Endodermal cell (in vitro differentiated cells): Measurements from ENCODE around the gene BAIAP3. TPM values are rescaled to one million over a fixed set of nuclear protein-coding genes. Genes with fewer than 3 reads are reported as not detected.

ENCODE experiments used
- DNase-seq: peaks from one replicate; pipeline ENCODE4 v3.0.0-alpha.2; 2017
- H3K27ac ChIP-seq: 2 replicates; pipeline ENCODE4 v1.5.1; 2013; ENCODE audit warnings: mild to moderate bottlenecking, low read depth, low read length, moderate library complexity
- H3K27me3 ChIP-seq: 2 replicates; pipeline ENCODE4 v1.6.1; 2013; ENCODE audit warnings: mild to moderate bottlenecking, low read length, moderate library complexity; ENCODE audit not compliant: insufficient read depth, control insufficient read depth, poor library complexity, severe bottlenecking
- H3K36me3 ChIP-seq: 2 replicates; pipeline ENCODE4 v1.7.0; 2013; ENCODE audit warnings: mild to moderate bottlenecking, low read length, moderate library complexity; ENCODE audit not compliant: control insufficient read depth, insufficient read depth
- H3K4me1 ChIP-seq: one replicate; pipeline ENCODE4 v1.7.0; 2013; ENCODE audit warnings: low read length; ENCODE audit not compliant: control insufficient read depth, insufficient read depth
- H3K4me3 ChIP-seq: 2 replicates; pipeline ENCODE4 v1.5.1; 2013; ENCODE audit warnings: mild to moderate bottlenecking, low read length, moderate library complexity
- H3K9ac ChIP-seq: 2 replicates; pipeline ENCODE4 v1.6.1; 2013; ENCODE audit warnings: mild to moderate bottlenecking, low read length, moderate library complexity; ENCODE audit not compliant: poor library complexity, severe bottlenecking; ENCODE audit errors: extremely low read depth
- H3K9me3 ChIP-seq: 2 replicates; pipeline ENCODE4 v1.6.1; 2013; ENCODE audit warnings: mild to moderate bottlenecking, low read length, moderate library complexity; ENCODE audit not compliant: control insufficient read depth
- H3K27ac Mint-ChIP-seq: 2 replicates; pipeline ENCODE4 v1.8.0; 2020; ENCODE audit warnings: mixed read lengths
- H3K27me3 Mint-ChIP-seq: 2 replicates; pipeline ENCODE4 v1.8.0; 2021; ENCODE audit warnings: mild to moderate bottlenecking, mixed read lengths; ENCODE audit not compliant: insufficient read depth
- H3K36me3 Mint-ChIP-seq: 2 replicates; pipeline ENCODE4 v1.8.0; 2020; ENCODE audit warnings: low read depth, mixed read lengths
- H3K4me1 Mint-ChIP-seq: 2 replicates; pipeline ENCODE4 v1.8.0; 2020; ENCODE audit warnings: mixed read lengths
- H3K4me3 Mint-ChIP-seq: 2 replicates; pipeline ENCODE4 v1.8.0; 2020; ENCODE audit warnings: mild to moderate bottlenecking, moderate library complexity, mixed read lengths
- H3K9me3 Mint-ChIP-seq: 2 replicates; pipeline ENCODE4 v1.8.0; 2020; ENCODE audit warnings: mild to moderate bottlenecking, mixed read lengths
- WGBS, 2 experiments: methylation state at CpG; one replicate each; pipeline versions ENCODE4 v1.1.5 to v1.1.7; 2013; ENCODE audit warnings: missing lambda C conversion rate in 2 of 2, mixed read lengths in 1 of 2; ENCODE audit not compliant: insufficient coverage in 1 of 2, insufficient read length in 1 of 2; 5-methylcytosine and 5-hydroxymethylcytosine counted together
- total RNA-seq, 2 donors: library from RNA; stranded (reverse); fragmentation: NEBNext Ultra II Directional in 1 of 2; extraction: Animal tissue kit (Norgen Biotek cat#: 25700) in 1 of 2; gene quantifications; 2 replicates in 1 of 2; 3 replicates in 1 of 2; pipeline ENCODE4 v1.2.1, GENCODE V29; 2021
- TF ChIP-seq, protein P1 (sequence below): fragments of 200-600 bp; sonication (generic); conservative IDR thresholded peaks from 2 replicates; pipeline ENCODE4 v1.5.0; 2021; ENCODE audit warnings: antibody characterized with exemption, mild to moderate bottlenecking

The BAIAP3 gene
- total RNA-seq, 2 donors from 2014 or later, result 25.0 to 43.5 TPM

DNA sequence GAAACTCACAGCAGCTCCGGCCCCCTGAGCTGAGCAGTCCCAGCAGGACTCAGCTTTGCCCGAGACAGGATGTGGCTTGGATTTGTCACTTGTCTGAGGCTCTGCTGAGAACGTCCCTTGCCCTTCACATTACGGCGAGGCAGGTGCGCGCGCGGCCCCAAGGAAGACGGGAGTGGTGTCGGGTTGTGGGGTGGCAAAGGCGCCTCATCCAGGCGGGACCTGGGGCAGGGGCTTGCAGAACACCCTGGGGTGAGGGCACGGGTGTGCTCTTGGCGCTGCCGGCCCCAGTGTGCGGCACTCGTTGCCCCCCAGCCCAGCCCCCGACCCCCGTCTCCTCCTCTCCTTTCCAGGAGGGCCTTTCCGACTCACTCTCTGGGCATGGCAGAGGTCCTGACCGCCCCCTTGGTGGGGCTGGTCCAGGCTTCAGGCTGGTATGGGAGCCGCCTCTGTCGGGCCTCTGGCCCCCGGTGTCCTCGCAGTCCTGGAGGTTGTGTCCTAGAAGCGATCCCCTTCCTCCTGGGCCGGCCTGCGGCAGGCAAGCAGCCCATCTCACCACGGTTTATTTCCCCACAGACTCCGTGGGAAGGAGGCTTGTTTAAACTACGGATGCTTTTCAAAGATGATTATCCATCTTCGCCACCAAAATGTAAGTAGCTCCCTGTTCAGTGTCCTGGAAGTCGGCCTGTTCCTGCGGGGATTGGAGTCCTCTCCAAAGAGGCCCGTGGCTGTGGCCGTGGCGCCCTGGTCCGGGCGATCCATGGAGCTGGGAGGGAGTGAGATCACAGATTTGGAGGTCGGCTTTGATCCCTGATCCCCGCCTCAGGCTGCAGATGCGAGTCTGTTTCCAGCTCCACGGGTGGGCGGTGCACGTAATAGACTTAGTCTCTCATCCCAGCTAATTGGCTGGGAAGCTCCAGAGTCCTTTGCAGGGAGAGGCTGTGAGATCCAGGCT lies 18.1 kb upstream of the BAIAP3 start:
- Mint-ChIP-seq H3K27ac (no peak overlapping the region), H3K9me3 (no peaks in the 10 kb centered on the region), H3K27me3 (no peaks in the 10 kb centered on the region), H3K36me3 (peaks cover 69% of the 10 kb centered on the region), H3K4me3 (no peak overlapping the region), H3K4me1 (peaks cover 11% of the 10 kb centered on the region)
- Histone ChIP-seq H3K36me3 (peaks cover 73% of the 10 kb centered on the region), H3K4me1 (no peaks in the 10 kb centered on the region), H3K27ac (no peak overlapping the region), H3K9ac (no peak overlapping the region), H3K4me3 (no peak overlapping the region), H3K9me3 (no peaks in the 10 kb centered on the region), H3K27me3 (no peaks in the 10 kb centered on the region)
- WGBS, 2 experiments, result 91 to 98% methylated on average over 30 to 46 of the region's 46 CpGs
- DNase-seq, result no peak
- TF ChIP-seq, protein P1, sequence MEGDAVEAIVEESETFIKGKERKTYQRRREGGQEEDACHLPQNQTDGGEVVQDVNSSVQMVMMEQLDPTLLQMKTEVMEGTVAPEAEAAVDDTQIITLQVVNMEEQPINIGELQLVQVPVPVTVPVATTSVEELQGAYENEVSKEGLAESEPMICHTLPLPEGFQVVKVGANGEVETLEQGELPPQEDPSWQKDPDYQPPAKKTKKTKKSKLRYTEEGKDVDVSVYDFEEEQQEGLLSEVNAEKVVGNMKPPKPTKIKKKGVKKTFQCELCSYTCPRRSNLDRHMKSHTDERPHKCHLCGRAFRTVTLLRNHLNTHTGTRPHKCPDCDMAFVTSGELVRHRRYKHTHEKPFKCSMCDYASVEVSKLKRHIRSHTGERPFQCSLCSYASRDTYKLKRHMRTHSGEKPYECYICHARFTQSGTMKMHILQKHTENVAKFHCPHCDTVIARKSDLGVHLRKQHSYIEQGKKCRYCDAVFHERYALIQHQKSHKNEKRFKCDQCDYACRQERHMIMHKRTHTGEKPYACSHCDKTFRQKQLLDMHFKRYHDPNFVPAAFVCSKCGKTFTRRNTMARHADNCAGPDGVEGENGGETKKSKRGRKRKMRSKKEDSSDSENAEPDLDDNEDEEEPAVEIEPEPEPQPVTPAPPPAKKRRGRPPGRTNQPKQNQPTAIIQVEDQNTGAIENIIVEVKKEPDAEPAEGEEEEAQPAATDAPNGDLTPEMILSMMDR, result no peak

DNA sequence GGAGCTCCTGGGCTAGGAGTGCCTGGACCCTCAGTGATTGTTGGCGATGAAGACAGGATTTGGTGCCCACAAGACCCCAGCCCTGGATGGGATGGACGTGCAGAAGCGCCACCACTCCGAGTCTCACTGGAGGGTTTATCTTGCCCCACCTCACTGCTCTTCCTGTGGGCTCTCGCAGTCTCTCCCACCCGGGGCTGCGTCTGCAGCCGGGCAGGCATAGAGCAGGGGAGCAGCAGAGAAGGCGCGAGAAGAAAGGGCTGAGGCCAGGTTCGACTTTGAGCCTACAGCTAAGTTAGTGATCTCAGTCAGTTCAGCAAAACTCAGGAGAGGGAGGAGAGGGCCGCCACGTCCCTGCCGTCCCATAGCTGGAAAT lies 17.4 kb upstream of the BAIAP3 start:
- no peaks in the 10 kb centered on the region for H3K4me1 ChIP-seq
- WGBS, 2 experiments, result 97 to 98% methylated on average over 14 of the region's 14 CpGs
- TF ChIP-seq, protein P1, result no peak
- Mint-ChIP-seq H3K9me3 (no peaks in the 10 kb centered on the region), H3K36me3 (peaks cover 72% of the 10 kb centered on the region), H3K27ac (no peak overlapping the region), H3K4me3 (no peak overlapping the region), H3K27me3 (no peaks in the 10 kb centered on the region), H3K4me1 (peaks cover 5% of the 10 kb centered on the region)
- no peaks in the 10 kb centered on the region for H3K9me3 ChIP-seq
- DNase-seq, result no peak
- H3K27ac ChIP-seq, result no peak overlapping the region
- H3K27me3 ChIP-seq, result no peaks in the 10 kb centered on the region
- H3K9ac ChIP-seq, result no peak overlapping the region
- H3K36me3 ChIP-seq, result peaks cover 79% of the 10 kb centered on the region
- no peak overlapping the region for H3K4me3 ChIP-seq

DNA sequence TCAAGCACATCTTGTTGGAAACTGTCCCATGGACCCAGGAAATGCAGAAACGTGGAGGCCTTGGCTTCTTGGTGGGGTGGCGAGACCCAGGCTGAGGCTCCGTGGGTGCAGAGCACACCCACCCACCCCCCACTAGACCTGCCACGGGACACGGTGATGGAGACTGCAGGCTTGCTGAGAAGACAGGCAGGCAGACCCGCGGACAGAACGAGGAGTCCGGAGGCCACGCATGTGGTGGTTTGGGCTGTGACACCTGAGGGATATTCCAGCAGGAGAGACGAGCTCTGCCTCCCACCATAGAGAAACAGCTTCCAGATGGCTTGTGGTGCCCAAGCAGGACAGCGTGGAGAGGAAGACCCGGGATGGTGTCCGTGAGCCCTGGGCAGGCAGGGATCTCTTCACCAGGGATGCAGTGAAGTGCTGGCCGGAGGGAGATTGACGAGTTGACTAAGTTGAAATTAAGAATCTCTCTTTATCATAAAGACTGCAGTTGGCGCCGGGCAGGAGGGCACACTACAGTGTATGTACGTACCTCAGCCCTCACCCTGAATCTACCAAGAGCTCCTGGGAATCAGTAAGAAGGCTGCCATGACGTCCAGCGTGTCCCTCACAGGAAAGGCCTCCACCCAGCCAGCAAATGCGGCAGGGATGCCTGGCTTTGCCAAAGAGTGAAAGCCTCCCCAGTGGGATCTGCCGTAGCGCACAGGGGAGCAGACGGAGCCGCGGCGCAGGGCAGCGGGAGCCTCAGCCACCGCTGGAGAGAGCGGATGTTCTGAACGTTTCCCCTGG lies 15.8 kb upstream of the BAIAP3 start:
- TF ChIP-seq, protein P1, result no peak

More for the DNA sequence above, 15.8 kb upstream of the BAIAP3 start:
- Histone ChIP-seq H3K9me3 (no peaks in the 10 kb centered on the region), H3K4me3 (no peak overlapping the region), H3K36me3 (peaks cover 85% of the 10 kb centered on the region), H3K9ac (no peak overlapping the region), H3K27me3 (no peaks in the 10 kb centered on the region), H3K27ac (no peak overlapping the region), H3K4me1 (no peaks in the 10 kb centered on the region)
- WGBS, 2 experiments, result 97% methylated on average over 29 to 32 of the region's 32 CpGs
- H3K4me1 Mint-ChIP-seq, result peaks cover 2% of the 10 kb centered on the region
- H3K9me3 Mint-ChIP-seq, result no peaks in the 10 kb centered on the region
- H3K36me3 Mint-ChIP-seq, result peaks cover 84% of the 10 kb centered on the region
- H3K27me3 Mint-ChIP-seq, result no peaks in the 10 kb centered on the region
- DNase-seq, result no peak
- H3K4me3 Mint-ChIP-seq, result no peak overlapping the region
- H3K27ac Mint-ChIP-seq, result peak overlapping the region; percentile 39
